ENCODE data around the gene USP34. TPM values are rescaled to one million over a fixed set of nuclear protein-coding genes. Genes with fewer than 3 reads are reported as not detected.

The USP34 gene
- total and polyA plus RNA-seq, 3 donors from 2014 or later = 92.3 to 235 (median 230) TPM

DNA sequence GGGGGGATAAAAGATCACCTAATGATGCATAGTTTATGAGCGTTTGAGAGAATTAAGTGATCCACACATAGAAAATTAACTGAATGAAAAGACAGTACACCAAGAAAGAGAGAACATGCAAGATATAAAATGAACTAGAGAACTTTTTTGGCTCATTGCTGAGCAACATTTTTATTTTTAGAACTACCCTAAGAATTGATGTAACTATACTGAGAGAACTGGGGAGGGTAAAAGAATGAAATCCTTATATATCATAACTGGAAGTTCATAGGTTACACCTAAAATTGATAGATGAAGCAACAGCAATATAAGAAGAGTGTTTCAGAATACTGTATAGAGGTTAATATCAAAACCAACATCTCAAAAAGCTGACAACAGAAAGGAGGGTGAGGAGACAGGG, 55.6 kb downstream of the USP34 start:
- intact Hi-C loops (cut with DNase I; ENCODE audit: low total_unique reads) = no loop called here
- TF ChIP-seq, protein P1, sequence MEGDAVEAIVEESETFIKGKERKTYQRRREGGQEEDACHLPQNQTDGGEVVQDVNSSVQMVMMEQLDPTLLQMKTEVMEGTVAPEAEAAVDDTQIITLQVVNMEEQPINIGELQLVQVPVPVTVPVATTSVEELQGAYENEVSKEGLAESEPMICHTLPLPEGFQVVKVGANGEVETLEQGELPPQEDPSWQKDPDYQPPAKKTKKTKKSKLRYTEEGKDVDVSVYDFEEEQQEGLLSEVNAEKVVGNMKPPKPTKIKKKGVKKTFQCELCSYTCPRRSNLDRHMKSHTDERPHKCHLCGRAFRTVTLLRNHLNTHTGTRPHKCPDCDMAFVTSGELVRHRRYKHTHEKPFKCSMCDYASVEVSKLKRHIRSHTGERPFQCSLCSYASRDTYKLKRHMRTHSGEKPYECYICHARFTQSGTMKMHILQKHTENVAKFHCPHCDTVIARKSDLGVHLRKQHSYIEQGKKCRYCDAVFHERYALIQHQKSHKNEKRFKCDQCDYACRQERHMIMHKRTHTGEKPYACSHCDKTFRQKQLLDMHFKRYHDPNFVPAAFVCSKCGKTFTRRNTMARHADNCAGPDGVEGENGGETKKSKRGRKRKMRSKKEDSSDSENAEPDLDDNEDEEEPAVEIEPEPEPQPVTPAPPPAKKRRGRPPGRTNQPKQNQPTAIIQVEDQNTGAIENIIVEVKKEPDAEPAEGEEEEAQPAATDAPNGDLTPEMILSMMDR (IDR thresholded peaks at IDR 0.05) = no peak
- TF ChIP-seq POLR2A (IDR thresholded peaks at IDR 0.05) = no peak
- Histone ChIP-seq H3K27ac (no peak overlapping the region), H3K27me3 (no peaks in the 10 kb centered on the region), H3K9me3 (no peaks in the 10 kb centered on the region), H3K36me3 (ENCODE audit: low read depth, missing control alignments) (no peaks in the 10 kb centered on the region), H3K4me3 (no peak overlapping the region), H3K4me1 (no peaks in the 10 kb centered on the region)
- no peak for DNase-seq
- 83 to 88% methylated on average over 1 of the region's 1 CpG for WGBS, 2 donors

DNA sequence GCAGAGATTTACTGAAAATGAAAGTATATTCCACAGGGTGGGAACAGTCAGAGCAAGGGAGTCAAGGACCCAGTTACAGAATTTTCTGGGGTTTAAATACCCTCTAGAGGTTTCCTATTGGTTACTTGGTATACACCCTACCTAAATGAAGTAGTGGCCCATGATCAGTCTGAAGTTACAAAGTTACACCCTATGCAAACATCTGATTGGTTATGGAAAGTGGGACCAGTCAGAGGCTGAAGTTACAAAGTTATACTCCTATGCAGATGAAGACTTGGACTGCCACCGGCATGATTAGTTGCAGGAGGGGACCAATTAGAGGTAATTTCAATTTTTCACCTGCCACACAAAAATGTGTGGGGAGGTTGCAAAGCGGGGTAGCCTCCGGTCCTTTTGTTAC, 56.2 kb downstream of the USP34 start:
- WGBS, 2 donors = 73 to 75% methylated on average over 3 of the region's 3 CpGs
- Histone ChIP-seq H3K27ac (no peak overlapping the region), H3K4me1 (no peaks in the 10 kb centered on the region), H3K27me3 (no peaks in the 10 kb centered on the region), H3K4me3 (no peak overlapping the region), H3K36me3 (ENCODE audit: low read depth, missing control alignments) (no peaks in the 10 kb centered on the region), H3K9me3 (no peaks in the 10 kb centered on the region)
- TF ChIP-seq, protein P1 (IDR thresholded peaks at IDR 0.05) = no peak
- no peak for TF ChIP-seq POLR2A (IDR thresholded peaks at IDR 0.05)
- intact Hi-C loops (cut with DNase I; ENCODE audit: low total_unique reads) = no loop called here
- no peak for DNase-seq

DNA sequence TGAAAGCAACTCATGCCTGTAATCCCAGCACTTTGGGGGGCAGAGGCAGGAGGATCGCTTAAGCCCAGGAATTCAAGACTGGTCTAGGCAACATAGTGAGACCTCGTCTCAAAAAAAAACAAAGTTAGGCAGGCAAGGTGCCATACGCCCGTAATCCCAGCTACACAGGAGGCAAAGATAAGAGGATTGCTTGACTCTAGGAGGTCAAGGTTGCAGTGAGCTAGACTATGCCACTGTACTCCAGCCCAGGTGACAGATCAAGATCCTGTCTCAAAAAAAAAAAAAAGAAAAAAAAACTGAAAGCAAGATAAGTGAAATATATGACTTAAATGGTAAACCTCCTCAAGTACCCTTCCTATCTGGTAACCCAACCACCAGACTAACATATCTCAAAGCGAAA, 59.8 kb downstream of the USP34 start:
- H3K4me1 ChIP-seq = no peaks in the 10 kb centered on the region
- H3K27ac ChIP-seq = no peak overlapping the region
- H3K27me3 ChIP-seq = no peaks in the 10 kb centered on the region
- WGBS, 2 donors = 68 to 83% methylated on average over 5 of the region's 5 CpGs
- intact Hi-C loops (cut with DNase I; ENCODE audit: low total_unique reads) = no loop called here
- no peaks in the 10 kb centered on the region for H3K36me3 ChIP-seq (ENCODE audit: low read depth, missing control alignments)
- no peaks in the 10 kb centered on the region for H3K9me3 ChIP-seq
- DNase-seq = no peak
- TF ChIP-seq, protein P1 (IDR thresholded peaks at IDR 0.05) = no peak
- TF ChIP-seq POLR2A (IDR thresholded peaks at IDR 0.05) = no peak
- no peak overlapping the region for H3K4me3 ChIP-seq

DNA sequence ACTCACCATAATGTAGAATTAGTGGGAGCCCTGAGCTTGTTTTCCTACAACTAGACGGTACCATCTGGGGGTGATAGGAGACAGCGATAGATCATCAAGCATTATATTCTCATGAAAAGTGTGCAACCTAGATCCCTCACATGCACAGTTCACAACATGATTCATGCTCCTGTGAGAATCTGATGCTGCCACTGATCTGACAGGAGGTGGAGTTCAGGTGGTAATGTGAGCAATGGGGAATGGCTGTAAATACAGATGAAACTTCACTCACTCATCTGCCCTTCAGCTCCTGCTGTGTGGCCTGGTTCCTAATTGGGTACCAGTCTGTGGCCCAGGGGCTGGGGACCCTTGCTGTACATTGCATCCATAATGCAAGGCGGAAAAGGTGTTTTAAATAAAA, 60.7 kb downstream of the USP34 start:
- 93 to 98% methylated on average over 3 of the region's 3 CpGs for WGBS, 2 donors
- Histone ChIP-seq H3K36me3 (ENCODE audit: low read depth, missing control alignments) (no peaks in the 10 kb centered on the region), H3K4me3 (no peak overlapping the region), H3K27me3 (no peaks in the 10 kb centered on the region), H3K27ac (no peak overlapping the region), H3K4me1 (no peaks in the 10 kb centered on the region), H3K9me3 (no peaks in the 10 kb centered on the region)
- no peak for DNase-seq
- TF ChIP-seq, protein P1 (IDR thresholded peaks at IDR 0.05) = no peak
- intact Hi-C loops (cut with DNase I; ENCODE audit: low total_unique reads) = no loop called here

DNA sequence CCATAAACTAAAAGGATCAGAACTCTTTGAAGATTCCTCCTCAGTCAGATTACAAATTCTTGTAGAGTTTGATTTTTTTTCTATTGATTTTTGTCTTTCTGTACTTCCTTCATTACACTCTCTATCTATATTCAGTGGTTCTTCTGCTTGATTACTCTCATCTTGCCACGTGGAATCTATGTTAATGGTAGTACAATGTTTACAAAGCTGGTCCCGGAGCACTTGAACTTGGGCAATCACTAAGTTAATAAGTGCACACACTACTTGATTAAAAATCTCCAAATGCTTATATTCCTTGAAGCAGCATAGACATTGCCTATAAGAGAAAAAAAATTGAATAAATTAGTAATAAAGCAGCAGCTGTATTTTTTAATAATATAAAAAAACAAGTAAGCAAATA, 65.1 kb downstream of the USP34 start:
- DNase-seq = no peak
- 73 to 80% methylated on average over 2 of the region's 2 CpGs for WGBS, 2 donors
- no peak overlapping the region for H3K27ac ChIP-seq
- H3K4me3 ChIP-seq = no peak overlapping the region
- H3K27me3 ChIP-seq = no peaks in the 10 kb centered on the region
- H3K36me3 ChIP-seq (ENCODE audit: low read depth, missing control alignments) = no peaks in the 10 kb centered on the region
- no peak for TF ChIP-seq POLR2A (IDR thresholded peaks at IDR 0.05)
- TF ChIP-seq, protein P1 (IDR thresholded peaks at IDR 0.05) = no peak
- H3K4me1 ChIP-seq = no peaks in the 10 kb centered on the region
- intact Hi-C loops (cut with DNase I; ENCODE audit: low total_unique reads) = no loop called here
- no peaks in the 10 kb centered on the region for H3K9me3 ChIP-seq
